HepG2 (cell line): ENCODE measurements around the gene CGB3. TPM values are rescaled to one million over a fixed set of nuclear protein-coding genes. Genes with fewer than 3 reads are reported as not detected.

Experiments used
- ATAC-seq: fragments of 200-7000 bp; cut with Tn5 transposase; 3 replicates; pipeline ENCODE4 v1.9.1; 2020; ENCODE audit warnings: mild to moderate bottlenecking, moderate library complexity
- BruUV-seq: library from RNA; stranded (reverse); fragments of 400-500 nt; replicated peaks from 2 replicates; lab custom pipeline; 2021; lab: Mats Ljungman, UMichigan
- CTCF ChIA-PET: fragments of 300-600 bp; formaldehyde crosslinking; extraction: SDS; loops from one replicate; lab custom pipeline; 2021; ENCODE audit warnings: low total read pairs, inconsistent platforms, low intra/inter-chr PET ratio; lab: Yijun Ruan, JAX
- POLR2A ChIA-PET: fragments of 350-600 bp; sonication (Branson Sonifier 250); formaldehyde crosslinking; loops from one replicate; lab custom pipeline; 2020; ENCODE audit warnings: antibody characterized with exemption, inconsistent platforms; lab: Yijun Ruan, JAX
- DNase-seq: peaks from one replicate; pipeline ENCODE4 v3.0.0-alpha.2; 2015; ENCODE audit warnings: low spot score
- FAIRE-seq: peaks from 3 replicates; lab custom pipeline; 2011; peaks lifted over from hg19 to GRCh38; lab: Jason Lieb, UNC
- H2AFZ ChIP-seq: one replicate; pipeline ENCODE4 v1.6.1; 2011; ENCODE audit warnings: low read length, inconsistent platforms
- H3K27ac ChIP-seq: fragments of 300-600 bp; 3 replicates; pipeline ENCODE4 v1.8.0; 2011; ENCODE audit warnings: mixed run types, mild to moderate bottlenecking, mixed read lengths, low read length, inconsistent platforms; ENCODE audit not compliant: insufficient read depth; ENCODE audit errors: extremely low read length
- H3K27me3 ChIP-seq, 2 experiments: fragments of 200-600 bp in 1 of 2; 2 replicates in 1 of 2; 3 replicates in 1 of 2; pipeline versions ENCODE4 v1.6.0 to v1.8.0; 2011; ENCODE audit warnings: low read length in 2 of 2, mild to moderate bottlenecking in 2 of 2, moderate library complexity in 2 of 2, inconsistent platforms in 1 of 2; ENCODE audit not compliant: insufficient read depth in 2 of 2, control insufficient read depth in 1 of 2
- H3K36me3 ChIP-seq, 2 experiments: fragments of 200-600 bp in 1 of 2; replicated peaks in 1 of 2; 2 replicates in 1 of 2; 3 replicates in 1 of 2; pipeline versions ENCODE4 v1.5.1 to v1.8.0; 2011; ENCODE audit warnings: low read length in 2 of 2, inconsistent platforms in 1 of 2; ENCODE audit not compliant: insufficient read depth in 2 of 2, control insufficient read depth in 1 of 2
- H3K4me1 ChIP-seq: 2 replicates; pipeline ENCODE4 v1.5.1; 2012; ENCODE audit warnings: low read length, inconsistent platforms; ENCODE audit not compliant: insufficient read depth
- H3K4me2 ChIP-seq: 2 replicates; pipeline ENCODE4 v1.6.0; 2011; ENCODE audit warnings: low read depth, low read length, inconsistent platforms
- H3K4me3 ChIP-seq, 3 experiments: fragments of 200-600 bp in 1 of 3; sonication (generic), shearing (Covaris generic) in 1 of 3; replicated peaks in 1 of 3; 2 replicates each; pipeline ENCODE4 v1.5.1; 2011 to 2016; ENCODE audit warnings: low read length in 3 of 3, inconsistent platforms in 2 of 3, low read depth in 2 of 3, mild to moderate bottlenecking in 2 of 3, control low read depth in 1 of 3, mixed read lengths in 1 of 3; ENCODE audit not compliant: insufficient read depth in 1 of 3
- H3K79me2 ChIP-seq: one replicate; pipeline ENCODE4 v1.6.1; 2011; ENCODE audit warnings: low read length, inconsistent platforms; ENCODE audit not compliant: insufficient read depth
- H3K9ac ChIP-seq: 2 replicates; pipeline ENCODE4 v1.6.0; 2011; ENCODE audit warnings: mild to moderate bottlenecking, low read depth, low read length, inconsistent platforms; ENCODE audit not compliant: insufficient read depth
- H3K9me3 ChIP-seq: 2 replicates; pipeline ENCODE4 v1.5.1; 2012; ENCODE audit warnings: mild to moderate bottlenecking, low read length
- H4K20me1 ChIP-seq: 2 replicates; pipeline ENCODE4 v1.6.0; 2011; ENCODE audit warnings: inconsistent platforms, mild to moderate bottlenecking, low read length, moderate library complexity; ENCODE audit not compliant: insufficient read depth
- ASH2L ChIP-seq: fragments of 300-600, 200-600 bp; sonication (generic); IDR thresholded peaks from 2 replicates; pipeline ENCODE4 v1.7.0; 2017; ENCODE audit warnings: low read depth, mild to moderate bottlenecking, moderate library complexity, mixed read lengths, low read length; ENCODE audit not compliant: insufficient read length
- ATRX ChIP-seq: sonication (generic); formaldehyde crosslinking; IDR thresholded peaks from 2 replicates; pipeline ENCODE4 v1.4.0; 2020; ENCODE audit warnings: missing genetic modification reagents, borderline replicate concordance
- ELF4 ChIP-seq: sonication (generic); formaldehyde crosslinking; IDR thresholded peaks from 2 replicates; pipeline ENCODE4 v1.5.0; 2020; ENCODE audit warnings: missing genetic modification reagents, mild to moderate bottlenecking, moderate library complexity, borderline replicate concordance
- HNRNPUL1 ChIP-seq: fragments of 200-400 bp; formaldehyde crosslinking; IDR thresholded peaks from 2 replicates; pipeline ENCODE4 v1.6.1; 2017; ENCODE audit warnings: low read depth, mild to moderate bottlenecking, low read length, moderate library complexity
- IKZF1 ChIP-seq: fragments of 450-650 bp; IDR thresholded peaks from 2 replicates; pipeline ENCODE4 v1.7.1; 2016
- KDM5B ChIP-seq: sonication (generic); formaldehyde crosslinking; IDR thresholded peaks from 2 replicates; pipeline ENCODE4 v1.4.0; 2020; ENCODE audit warnings: missing genetic modification reagents, mild to moderate bottlenecking, borderline replicate concordance
- MEIS1 ChIP-seq: sonication (generic); formaldehyde crosslinking; IDR thresholded peaks from 2 replicates; pipeline ENCODE4 v1.9.0; 2021; ENCODE audit warnings: mild to moderate bottlenecking, missing genetic modification reagents, moderate library complexity, borderline replicate concordance
- MIXL1 ChIP-seq: IDR thresholded peaks from 2 replicates; pipeline ENCODE4 v1.6.1; 2016
- SMAD1 ChIP-seq: sonication (generic); formaldehyde crosslinking; IDR thresholded peaks from 2 replicates; pipeline ENCODE4 v1.4.0; 2020; ENCODE audit warnings: missing genetic modification reagents, low read depth, mild to moderate bottlenecking, borderline replicate concordance
- TBX3 ChIP-seq: fragments of 450-650 bp; IDR thresholded peaks from 2 replicates; pipeline ENCODE4 v1.6.1; 2017; ENCODE audit warnings: antibody characterized with exemption, mild to moderate bottlenecking, inconsistent platforms, borderline replicate concordance
- ZGPAT ChIP-seq: IDR thresholded peaks from 2 replicates; pipeline ENCODE4 v1.6.1; 2016; ENCODE audit warnings: mild to moderate bottlenecking
- ZKSCAN1 ChIP-seq: fragments of 150-350 bp; IDR thresholded peaks from 2 replicates; pipeline ENCODE4 v1.6.1; 2014; ENCODE audit warnings: low read length
- ZMYM4 ChIP-seq: sonication (generic); formaldehyde crosslinking; IDR thresholded peaks from 2 replicates; pipeline ENCODE4 v1.8.1; 2023; ENCODE audit warnings: mild to moderate bottlenecking, missing genetic modification reagents
- ZNF136 ChIP-seq: sonication (generic); formaldehyde crosslinking; IDR thresholded peaks from 2 replicates; pipeline ENCODE4 v1.8.1; 2022; ENCODE audit warnings: low read depth, mild to moderate bottlenecking, moderate library complexity, missing genetic modification reagents
- ZNF44 ChIP-seq: sonication (generic); formaldehyde crosslinking; IDR thresholded peaks from 2 replicates; pipeline ENCODE4 v1.5.1; 2020; ENCODE audit warnings: mild to moderate bottlenecking, missing genetic modification reagents
- ZNF512B ChIP-seq: sonication (generic); formaldehyde crosslinking; IDR thresholded peaks from 2 replicates; pipeline ENCODE4 v1.5.1; 2020; ENCODE audit warnings: missing genetic modification reagents, mild to moderate bottlenecking, borderline replicate concordance
- ZSCAN30 ChIP-seq: sonication (generic); formaldehyde crosslinking; IDR thresholded peaks from 2 replicates; pipeline ENCODE4 v1.5.0; 2020; ENCODE audit warnings: mild to moderate bottlenecking, missing genetic modification reagents
- WGBS: methylation state at CpG from one replicate; pipeline ENCODE4 v1.1.6; 2017; ENCODE audit warnings: low lambda C conversion rate; 5-methylcytosine and 5-hydroxymethylcytosine counted together
- in situ Hi-C: cut with HindIII; loops from 2 replicates; pipeline ENCODE4 v1.10.0; 2017; ENCODE audit warnings: low pct_unique_long_range_greater_than_20kb; ENCODE audit not compliant: extremely low pct_ligation_motif_present
- intact Hi-C: fragments of 100-400 bp; cut with micrococcal nuclease; formaldehyde crosslinking; loops from one replicate; pipeline ENCODE4 v1.10.0; 2022; ENCODE audit not compliant: unreplicated experiment
- polyA plus RNA-seq, 8 experiments: library from polyadenylated mRNA; depleted of rRNA in 3 of 8; stranded (reverse) in 7 of 8; unstranded in 1 of 8; fragments of >200 nt; fragmentation: Illumina TruSeq in 4 of 8; extraction: Trizol in 4 of 8; gene quantifications; 2 replicates each; pipeline versions ENCODE4 v1.2.1 to v1.2.3, GENCODE V29; 2011 to 2016; ENCODE audit warnings: low read depth in 4 of 8, missing spikeins in 1 of 8, mixed read lengths in 1 of 8; ENCODE audit not compliant: insufficient read depth in 1 of 8
- total RNA-seq, 5 experiments: library from RNA; depleted of rRNA; stranded (reverse); fragments of >200 nt; fragmentation: Illumina TruSeq; extraction: Trizol; gene quantifications; 2 replicates each; pipeline ENCODE4 v1.2.3, GENCODE V29; 2016; ENCODE audit warnings: low read depth in 1 of 5
- TF ChIP-seq, protein P1 (sequence below): sonication (generic); formaldehyde crosslinking; IDR thresholded peaks from 2 replicates; pipeline ENCODE4 v1.5.0; 2020; ENCODE audit warnings: mild to moderate bottlenecking, missing genetic modification reagents
- TF ChIP-seq, protein P2 (sequence below): sonication (generic); formaldehyde crosslinking; IDR thresholded peaks from 2 replicates; pipeline ENCODE4 v1.4.0; 2020; ENCODE audit warnings: missing genetic modification reagents, borderline replicate concordance

Gene CGB3
- total and polyA plus RNA-seq, 2 of the 13 experiments (the other 11 are each of a cell fraction or from before 2014, with no cell fraction given), result not detected

DNA sequence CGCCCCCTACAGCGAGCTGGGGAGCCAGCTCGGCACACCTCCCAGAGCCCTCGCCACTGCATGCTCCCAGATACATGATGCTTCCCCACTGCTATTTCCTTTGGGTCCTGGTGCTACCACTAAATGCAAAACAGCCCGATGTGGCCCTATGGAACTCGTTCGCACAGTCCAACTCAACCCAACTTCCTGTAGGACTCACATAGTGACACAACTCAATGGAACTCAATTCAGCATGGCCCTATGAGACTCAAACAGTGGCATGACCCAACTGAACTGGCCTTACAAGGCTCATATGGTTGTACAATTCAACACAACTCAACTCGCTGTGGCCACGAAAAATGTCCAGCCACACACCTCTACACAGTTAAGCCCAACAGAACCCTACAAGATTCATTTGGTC, 44.9 kb upstream of the CGB3 start:
- CTCF ChIA-PET, result no interaction called here
- WGBS, result 59% methylated on average over 6 of the region's 9 CpGs
- no peak for FAIRE-seq

More for the DNA sequence above, 44.9 kb upstream of the CGB3 start:
- no peaks in the 10 kb centered on the region for H3K9me3 ChIP-seq
- H3K79me2 ChIP-seq, result no peaks in the 10 kb centered on the region
- H3K4me2 ChIP-seq, result no peak overlapping the region
- H3K4me1 ChIP-seq, result peaks cover 8% of the 10 kb centered on the region; the same call in 1 of the 2 replicates
- in situ Hi-C loops, result no loop called here
- H2AFZ ChIP-seq, result no peak overlapping the region
- H4K20me1 ChIP-seq, result no peaks in the 10 kb centered on the region
- H3K27me3 ChIP-seq, result peaks cover 3 to 51% of the 10 kb centered on the region in 2 experiments
- intact Hi-C loops, result no loop called here
- POLR2A ChIA-PET, result no interaction called here
- H3K27ac ChIP-seq, result no peak overlapping the region
- ATAC-seq (no peak), DNase-seq (no peak)
- H3K36me3 ChIP-seq, result no peaks in the 10 kb centered on the region
- H3K4me3 ChIP-seq, result no peak overlapping the region
- no peak for TF ChIP-seq ZMYM4 (CRISPR knock-in tag)
- TF ChIP-seq ZNF136 (CRISPR knock-in tag), result no peak
- TF ChIP-seq TBX3, result no peak
- no peak for TF ChIP-seq ZKSCAN1
- TF ChIP-seq SMAD1 (CRISPR knock-in tag), result no peak
- no peak for TF ChIP-seq IKZF1
- TF ChIP-seq ASH2L, result no peak
- no peak for TF ChIP-seq ZGPAT (CRISPR knock-in tag)
- TF ChIP-seq MEIS1 (CRISPR knock-in tag), result no peak
- TF ChIP-seq HNRNPUL1, result no peak
- TF ChIP-seq, protein P1, sequence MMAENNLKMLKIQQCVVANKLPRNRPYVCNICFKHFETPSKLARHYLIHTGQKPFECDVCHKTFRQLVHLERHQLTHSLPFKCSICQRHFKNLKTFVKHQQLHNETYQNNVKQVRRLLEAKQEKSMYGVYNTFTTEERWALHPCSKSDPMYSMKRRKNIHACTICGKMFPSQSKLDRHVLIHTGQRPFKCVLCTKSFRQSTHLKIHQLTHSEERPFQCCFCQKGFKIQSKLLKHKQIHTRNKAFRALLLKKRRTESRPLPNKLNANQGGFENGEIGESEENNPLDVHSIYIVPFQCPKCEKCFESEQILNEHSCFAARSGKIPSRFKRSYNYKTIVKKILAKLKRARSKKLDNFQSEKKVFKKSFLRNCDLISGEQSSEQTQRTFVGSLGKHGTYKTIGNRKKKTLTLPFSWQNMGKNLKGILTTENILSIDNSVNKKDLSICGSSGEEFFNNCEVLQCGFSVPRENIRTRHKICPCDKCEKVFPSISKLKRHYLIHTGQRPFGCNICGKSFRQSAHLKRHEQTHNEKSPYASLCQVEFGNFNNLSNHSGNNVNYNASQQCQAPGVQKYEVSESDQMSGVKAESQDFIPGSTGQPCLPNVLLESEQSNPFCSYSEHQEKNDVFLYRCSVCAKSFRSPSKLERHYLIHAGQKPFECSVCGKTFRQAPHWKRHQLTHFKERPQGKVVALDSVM (CRISPR knock-in tag), result no peak
- no peak for TF ChIP-seq ELF4 (CRISPR knock-in tag)
- TF ChIP-seq, protein P2, sequence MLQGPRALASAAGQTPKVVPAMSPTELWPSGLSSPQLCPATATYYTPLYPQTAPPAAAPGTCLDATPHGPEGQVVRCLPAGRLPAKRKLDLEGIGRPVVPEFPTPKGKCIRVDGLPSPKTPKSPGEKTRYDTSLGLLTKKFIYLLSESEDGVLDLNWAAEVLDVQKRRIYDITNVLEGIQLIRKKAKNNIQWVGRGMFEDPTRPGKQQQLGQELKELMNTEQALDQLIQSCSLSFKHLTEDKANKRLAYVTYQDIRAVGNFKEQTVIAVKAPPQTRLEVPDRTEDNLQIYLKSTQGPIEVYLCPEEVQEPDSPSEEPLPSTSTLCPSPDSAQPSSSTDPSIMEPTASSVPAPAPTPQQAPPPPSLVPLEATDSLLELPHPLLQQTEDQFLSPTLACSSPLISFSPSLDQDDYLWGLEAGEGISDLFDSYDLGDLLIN (CRISPR knock-in tag), result no peak
- TF ChIP-seq ZNF512B, result no peak
- no peak for TF ChIP-seq ATRX (CRISPR knock-in tag)
- TF ChIP-seq MIXL1 (CRISPR knock-in tag), result no peak
- TF ChIP-seq ZNF44 (CRISPR knock-in tag), result no peak
- TF ChIP-seq KDM5B (CRISPR knock-in tag), result no peak
- TF ChIP-seq ZSCAN30 (CRISPR knock-in tag), result no peak
- H3K9ac ChIP-seq, result no peak overlapping the region
- no TSS peak for BruUV-seq
